HepG2 (cell line): Measurements from ENCODE around the gene GNAZ.

Experiments
- CAMTA2 ChIP-seq: sonication (generic); formaldehyde crosslinking; IDR thresholded peaks from 2 replicates; pipeline ENCODE4 v1.4.0; 2020; ENCODE audit warnings: mild to moderate bottlenecking, missing genetic modification reagents, borderline replicate concordance
- CTCF ChIP-seq: sonication (generic); formaldehyde crosslinking; IDR thresholded peaks from 2 replicates; pipeline ENCODE4 v1.5.0; 2020; ENCODE audit warnings: mild to moderate bottlenecking, missing genetic modification reagents, moderate library complexity
- DPF2 ChIP-seq: sonication (generic); formaldehyde crosslinking; IDR thresholded peaks from 2 replicates; pipeline ENCODE4 v1.4.0; 2020; ENCODE audit warnings: mild to moderate bottlenecking, low read depth, missing genetic modification reagents, borderline replicate concordance
- HMGXB4 ChIP-seq, 2 experiments: sonication (generic) in 1 of 2; formaldehyde crosslinking in 1 of 2; IDR thresholded peaks; 2 replicates each; pipeline versions ENCODE4 v1.4.0 to v1.6.1; 2018 to 2020; ENCODE audit warnings: missing genetic modification reagents in 2 of 2, borderline replicate concordance in 1 of 2, low read depth in 1 of 2, mild to moderate bottlenecking in 1 of 2, missing biosample characterization in 1 of 2
- HNF4G ChIP-seq, 2 experiments: sonication (generic) in 1 of 2; formaldehyde crosslinking in 1 of 2; IDR thresholded peaks; 2 replicates each; pipeline versions ENCODE4 v1.4.0 to v1.6.1; 2011 to 2020; ENCODE audit warnings: borderline replicate concordance in 2 of 2, low read depth in 2 of 2, mild to moderate bottlenecking in 2 of 2, low read length in 1 of 2, missing genetic modification reagents in 1 of 2, moderate library complexity in 1 of 2
- NFYB ChIP-seq: sonication (generic); formaldehyde crosslinking; IDR thresholded peaks from 2 replicates; pipeline ENCODE4 v1.4.0; 2020; ENCODE audit warnings: missing genetic modification reagents
- PTBP1 ChIP-seq: fragments of 200-400 bp; formaldehyde crosslinking; IDR thresholded peaks from 2 replicates; pipeline ENCODE4 v1.6.1; 2018; ENCODE audit warnings: low read length, low read depth; ENCODE audit not compliant: poor library complexity, severe bottlenecking
- RAD21 ChIP-seq: fragments of 450-650 bp; formaldehyde crosslinking; IDR thresholded peaks from 2 replicates; pipeline ENCODE4 v1.5.0; 2020; ENCODE audit warnings: mild to moderate bottlenecking
- RBM22 ChIP-seq: fragments of 200-400 bp; formaldehyde crosslinking; optimal IDR thresholded peaks from 2 replicates; pipeline ENCODE3; 2017; ENCODE audit warnings: mild to moderate bottlenecking, low read length, moderate library complexity
- RELA ChIP-seq: sonication (generic); formaldehyde crosslinking; IDR thresholded peaks from 2 replicates; pipeline ENCODE4 v1.4.0; 2020; ENCODE audit warnings: missing genetic modification reagents
- SRF ChIP-seq: IDR thresholded peaks from 2 replicates; pipeline ENCODE4 v1.6.1; 2011; ENCODE audit warnings: mild to moderate bottlenecking, low read depth, low read length, moderate library complexity
- TFDP1 ChIP-seq: IDR thresholded peaks from 2 replicates; pipeline ENCODE4 v1.6.1; 2016; ENCODE audit warnings: missing compliant biosample characterization, missing genetic modification reagents, borderline replicate concordance
- UBTF ChIP-seq: sonication (generic); formaldehyde crosslinking; IDR thresholded peaks from 2 replicates; pipeline ENCODE4 v1.4.0; 2020; ENCODE audit warnings: mild to moderate bottlenecking, missing genetic modification reagents
- ZHX1 ChIP-seq: sonication (generic); formaldehyde crosslinking; IDR thresholded peaks from 2 replicates; pipeline ENCODE4 v1.8.1; 2022; ENCODE audit warnings: low read depth, mild to moderate bottlenecking, missing genetic modification reagents

GRCh38 chr22:23080613-23081290 is 10.4 kb downstream of the GNAZ start:
- no peak for TF ChIP-seq RBM22
- no peak for TF ChIP-seq PTBP1
- no peak for TF ChIP-seq SRF
- TF ChIP-seq RAD21 = no peak
- TF ChIP-seq ZHX1 = no peak
- no peak for TF ChIP-seq HNF4G (IDR thresholded peaks at IDR 0.05; ENCODE audit: borderline replicate concordance, low read depth, low read length)
- no peak for TF ChIP-seq HNF4G (CRISPR knock-in tag; IDR thresholded peaks at IDR 0.05; ENCODE audit: borderline replicate concordance, low read depth)
- TF ChIP-seq TFDP1 (CRISPR knock-in tag) = no peak
- TF ChIP-seq HMGXB4 (CRISPR knock-in tag; IDR thresholded peaks at IDR 0.05; ENCODE audit: borderline replicate concordance in 1 of 2, low read depth in 1 of 2) = no peak
- TF ChIP-seq RELA (CRISPR knock-in tag) = no peak
- TF ChIP-seq CAMTA2 (CRISPR knock-in tag) = no peak
- TF ChIP-seq UBTF (CRISPR knock-in tag) = no peak
- TF ChIP-seq NFYB (CRISPR knock-in tag) = no peak
- TF ChIP-seq DPF2 = no peak
- no peak for TF ChIP-seq CTCF
